Gastrocnemius medialis (tissue), 4 donors: ENCODE data around the gene YIF1A.

Experiments
- POLR2A ChIP-seq, 2 donors: fragments of 450-650 bp; IDR thresholded peaks; one replicate each; pipeline ENCODE4 v1.6.1; 2017; ENCODE audit warnings: antibody characterized with exemption in 2 of 2, mild to moderate bottlenecking in 2 of 2, moderate library complexity in 2 of 2
- TF ChIP-seq, protein P1 (sequence below), 5 experiments: fragments of 450-650 bp in 3 of 5; fragments of 200-600 bp in 2 of 5; sonication (generic) in 2 of 5; IDR thresholded peaks in 4 of 5; conservative IDR thresholded peaks in 1 of 5; 1 replicate in 4 of 5; 2 replicates in 1 of 5; pipeline ENCODE4 v1.5.1; 2016 to 2019; ENCODE audit warnings: antibody characterized with exemption in 5 of 5, mild to moderate bottlenecking in 3 of 5, moderate library complexity in 3 of 5

DNA sequence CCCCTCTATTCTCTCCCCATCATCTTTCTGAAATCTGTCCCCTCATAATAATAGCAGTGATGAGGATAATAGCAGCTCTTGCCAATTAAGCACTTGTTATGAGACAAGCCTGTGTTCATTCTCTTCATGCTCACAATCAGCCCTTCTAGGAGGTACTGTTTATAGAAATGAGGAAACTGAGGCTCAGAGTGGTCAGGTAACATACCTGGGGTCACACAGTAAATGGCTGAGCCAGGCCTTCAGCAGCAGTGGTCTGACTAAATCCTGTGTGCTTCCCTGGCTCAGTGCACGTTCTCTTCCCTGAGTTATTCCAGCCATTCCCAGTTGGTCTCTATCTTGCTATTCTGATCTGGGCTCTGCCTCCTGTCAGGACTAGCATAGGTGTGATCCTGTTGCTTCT, 14.7 kb downstream of the YIF1A start:
- TF ChIP-seq, protein P1, sequence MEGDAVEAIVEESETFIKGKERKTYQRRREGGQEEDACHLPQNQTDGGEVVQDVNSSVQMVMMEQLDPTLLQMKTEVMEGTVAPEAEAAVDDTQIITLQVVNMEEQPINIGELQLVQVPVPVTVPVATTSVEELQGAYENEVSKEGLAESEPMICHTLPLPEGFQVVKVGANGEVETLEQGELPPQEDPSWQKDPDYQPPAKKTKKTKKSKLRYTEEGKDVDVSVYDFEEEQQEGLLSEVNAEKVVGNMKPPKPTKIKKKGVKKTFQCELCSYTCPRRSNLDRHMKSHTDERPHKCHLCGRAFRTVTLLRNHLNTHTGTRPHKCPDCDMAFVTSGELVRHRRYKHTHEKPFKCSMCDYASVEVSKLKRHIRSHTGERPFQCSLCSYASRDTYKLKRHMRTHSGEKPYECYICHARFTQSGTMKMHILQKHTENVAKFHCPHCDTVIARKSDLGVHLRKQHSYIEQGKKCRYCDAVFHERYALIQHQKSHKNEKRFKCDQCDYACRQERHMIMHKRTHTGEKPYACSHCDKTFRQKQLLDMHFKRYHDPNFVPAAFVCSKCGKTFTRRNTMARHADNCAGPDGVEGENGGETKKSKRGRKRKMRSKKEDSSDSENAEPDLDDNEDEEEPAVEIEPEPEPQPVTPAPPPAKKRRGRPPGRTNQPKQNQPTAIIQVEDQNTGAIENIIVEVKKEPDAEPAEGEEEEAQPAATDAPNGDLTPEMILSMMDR (IDR thresholded peaks at IDR 0.05 in 4 of 5, conservative IDR thresholded peaks at IDR 0.05 in 1 of 5): no peak
- TF ChIP-seq POLR2A (IDR thresholded peaks at IDR 0.05): no peak
